Common myeloid progenitor, CD34-positive (primary cell): ENCODE measurements around the gene CEP250.

ENCODE experiments used
- CTCF ChIA-PET: fragments of 350-600 bp; sonication (Branson Sonifier 250); formaldehyde crosslinking; loops from one replicate; lab custom pipeline; 2021; ENCODE audit warnings: antibody characterized with exemption; lab: Charles Lee
- POLR2A ChIA-PET: fragments of 350-600 bp; sonication (Branson Sonifier 250); formaldehyde crosslinking; loops from one replicate; lab custom pipeline; 2021; ENCODE audit warnings: antibody characterized with exemption; lab: Charles Lee
- DNase-seq, 3 donors: peaks; one replicate each; pipeline versions ENCODE4 v3.0.0 to v3.0.0-alpha.2; 2013
- H3K27ac ChIP-seq, 2 experiments: 1 replicate in 1 of 2; 2 replicates in 1 of 2; pipeline ENCODE4 v1.7.0; 2013; ENCODE audit warnings: inconsistent platforms in 2 of 2, low read length in 2 of 2, mild to moderate bottlenecking in 2 of 2, low read depth in 1 of 2, moderate library complexity in 1 of 2; ENCODE audit not compliant: severe bottlenecking in 2 of 2, insufficient read depth in 1 of 2, poor library complexity in 1 of 2
- H3K27me3 ChIP-seq, 5 experiments: replicated peaks in 2 of 5; 1 replicate in 3 of 5; 2 replicates in 2 of 5; pipeline versions ENCODE4 v1.6.1 to v1.7.0; 2013; ENCODE audit warnings: low read length in 4 of 5, mild to moderate bottlenecking in 2 of 5, moderate library complexity in 2 of 5, inconsistent platforms in 1 of 5; ENCODE audit not compliant: insufficient read depth in 5 of 5, control insufficient read depth in 4 of 5
- H3K36me3 ChIP-seq, 4 experiments: 1 replicate in 2 of 4; 2 replicates in 2 of 4; pipeline versions ENCODE4 v1.6.1 to v1.7.0; 2013; ENCODE audit warnings: low read length in 3 of 4, control low read depth in 1 of 4, mild to moderate bottlenecking in 1 of 4; ENCODE audit not compliant: control insufficient read depth in 4 of 4, insufficient read depth in 4 of 4
- H3K4me1 ChIP-seq, 4 experiments: 1 replicate in 3 of 4; 2 replicates in 1 of 4; pipeline versions ENCODE4 v1.6.1 to v1.7.1; 2013; ENCODE audit warnings: low read length in 3 of 4, mild to moderate bottlenecking in 3 of 4, control low read depth in 1 of 4, inconsistent platforms in 1 of 4, moderate library complexity in 1 of 4; ENCODE audit not compliant: control insufficient read depth in 4 of 4, insufficient read depth in 4 of 4; ENCODE audit errors: control extremely low read depth in 1 of 4
- H3K4me3 ChIP-seq, 7 experiments: 1 replicate in 4 of 7; 2 replicates in 3 of 7; pipeline versions ENCODE4 v1.5.1 to v1.7.0; 2013; ENCODE audit warnings: mild to moderate bottlenecking in 7 of 7, low read length in 6 of 7, moderate library complexity in 6 of 7, inconsistent platforms in 2 of 7, low read depth in 2 of 7, control low read depth in 1 of 7; ENCODE audit not compliant: insufficient read depth in 4 of 7, control insufficient read depth in 1 of 7; ENCODE audit errors: extremely low read depth in 1 of 7
- H3K9me3 ChIP-seq, 5 experiments: 1 replicate in 4 of 5; 2 replicates in 1 of 5; pipeline versions ENCODE4 v1.6.1 to v1.7.1; 2013; ENCODE audit warnings: low read length in 4 of 5, mild to moderate bottlenecking in 2 of 5, inconsistent platforms in 1 of 5, low read depth in 1 of 5, moderate library complexity in 1 of 5; ENCODE audit not compliant: control insufficient read depth in 4 of 5, insufficient read depth in 2 of 5; ENCODE audit errors: control extremely low read depth in 1 of 5
- WGBS: methylation state at CpG from one replicate; pipeline ENCODE4 v1.1.5; 2013; ENCODE audit not compliant: insufficient coverage; 5-methylcytosine and 5-hydroxymethylcytosine counted together

Gene CEP250

DNA sequence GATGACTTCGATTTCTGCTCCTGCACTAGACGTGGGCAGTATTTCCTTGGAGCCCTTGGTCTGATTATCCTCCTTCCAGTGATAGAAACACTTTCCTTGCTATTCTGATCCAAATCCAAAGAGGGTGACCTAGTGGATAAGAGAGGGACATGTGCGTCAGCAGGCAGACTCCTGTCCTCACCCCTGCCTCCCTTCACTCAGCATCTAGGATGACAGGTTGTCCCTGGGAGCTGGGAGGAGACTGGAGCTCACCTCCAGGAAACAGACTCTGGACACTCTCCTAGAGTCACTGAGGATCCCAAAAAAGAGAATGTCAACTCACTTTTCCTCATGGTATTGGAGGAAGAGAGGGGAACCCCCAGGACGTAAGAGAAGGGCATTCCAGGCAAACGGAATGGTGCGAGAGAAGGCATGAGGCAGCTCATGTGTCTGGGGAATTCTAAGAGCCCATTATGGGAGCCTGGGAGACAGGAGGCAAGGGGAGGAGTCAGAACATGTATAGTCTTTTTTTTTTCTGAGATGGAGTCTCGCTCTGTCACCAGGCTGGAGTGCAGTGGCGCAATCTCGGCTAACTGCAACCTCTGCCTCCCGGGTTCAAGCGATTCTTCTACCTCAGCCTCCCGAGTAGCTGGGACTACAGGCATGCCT lies 71.8 kb downstream of the CEP250 start:
- no peak for DNase-seq
- 95% methylated on average over 11 of the region's 12 CpGs for WGBS
- Histone ChIP-seq H3K27me3 (no peaks in the 10 kb centered on the region), H3K4me1 (no peaks in the 10 kb centered on the region), H3K4me3 (no peak overlapping the region), H3K36me3 (no peaks in the 10 kb centered on the region), H3K27ac (no peak overlapping the region), H3K9me3 (no peaks in the 10 kb centered on the region)
- POLR2A ChIA-PET: no interaction called here
- CTCF ChIA-PET: interaction anchor here (1.2 kb wide), 1 partner anchor 13 kb away, joined by 3 read pairs; no protein-coding TSS in a partner anchor

DNA sequence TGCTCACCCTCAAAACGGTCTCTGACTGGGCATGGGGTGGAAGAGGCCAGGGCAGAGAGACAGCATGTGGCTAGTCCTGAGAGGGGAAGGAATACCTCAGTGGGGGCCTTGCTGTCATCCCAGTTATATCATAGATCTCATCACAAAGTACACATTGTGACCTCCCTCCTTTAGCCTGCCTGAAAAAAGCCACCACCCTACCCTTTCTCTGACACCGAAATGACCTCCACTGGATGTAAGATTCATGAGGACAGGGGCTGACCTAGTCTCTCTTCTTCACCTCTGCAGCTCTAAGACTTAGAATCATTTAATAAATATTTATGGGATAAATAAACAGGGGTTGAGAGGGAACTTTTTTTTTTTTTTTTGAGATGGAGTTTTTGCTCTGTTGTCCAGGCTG lies 74.2 kb downstream of the CEP250 start, which contains the start of gene C20orf173:
Gene C20orf173, minus strand, starts transcription at position 101 of the 400 bp plus-strand sequence. CDS start 279 bp downstream, outside the sequence.
- CTCF ChIA-PET: no interaction called here

GRCh38 chr20:35539756-35540212 lies 84.4 kb downstream of the CEP250 start:
- WGBS: 57% methylated on average over 11 of the region's 11 CpGs

More for the DNA sequence above, 74.2 kb downstream of the CEP250 start, which contains the start of gene C20orf173:
- no CpG with 5 or more reads among the region's 2 CpGs for WGBS
- Histone ChIP-seq H3K4me3 (no peak within 1 kb of the TSS), H3K36me3 (no peaks in the 10 kb centered on the region), H3K9me3 (no peaks in the 10 kb centered on the region), H3K4me1 (no peaks in the 10 kb centered on the region), H3K27me3 (no peaks in the 10 kb centered on the region), H3K27ac (no peak within 1 kb of the TSS)
- POLR2A ChIA-PET: interaction anchor here (0.7 kb wide), 1 partner anchor 29 kb away, joined by 5 read pairs; no protein-coding TSS in a partner anchor
- DNase-seq: no peak

DNA sequence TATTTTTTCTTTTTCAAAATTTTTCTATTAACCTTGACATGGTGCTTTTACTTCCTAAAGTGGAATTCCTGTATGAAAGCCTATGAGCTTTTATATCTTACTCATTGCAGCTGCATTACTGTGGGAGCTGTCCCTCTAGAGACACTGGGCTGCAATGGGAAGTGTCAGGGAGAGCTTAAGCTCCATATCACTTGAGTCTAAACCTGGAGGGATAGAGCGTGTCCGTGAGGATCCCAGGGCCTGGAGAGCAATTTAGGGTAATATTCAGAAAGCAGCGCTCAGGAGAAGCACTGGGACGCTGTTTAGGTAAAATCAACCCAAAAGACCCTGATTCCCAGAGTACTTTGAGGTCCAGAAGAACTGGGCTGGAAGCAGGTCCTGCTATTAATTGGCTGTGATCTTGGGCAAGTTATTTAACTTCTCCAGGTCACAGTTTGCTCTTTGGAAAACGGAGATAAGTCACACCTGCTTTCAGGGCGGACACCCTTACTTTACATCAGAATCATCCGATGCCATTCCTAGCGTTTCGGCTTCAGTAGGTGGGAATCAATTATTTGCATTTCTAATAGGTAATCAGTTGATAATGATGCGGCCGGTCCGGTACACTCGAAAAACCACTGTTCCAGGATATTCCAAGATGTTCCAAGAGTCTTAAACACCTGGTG lies 85.9 kb downstream of the CEP250 start:
- no peaks in the 10 kb centered on the region for H3K27me3 ChIP-seq
- peaks cover 0 to 17% (median 15%) of the 10 kb centered on the region in 4 experiments for H3K4me1 ChIP-seq
- H3K36me3 ChIP-seq: peaks cover 0 to 11% (median 8%) of the 10 kb centered on the region in 4 experiments
- H3K27ac ChIP-seq: peak overlapping the region in 1 of 2 experiments; percentile 86
- ChIA-PET CTCF (interaction anchor here (0.7 kb wide), 1 partner anchor 57 kb away, joined by 4 read pairs; no protein-coding TSS in a partner anchor), POLR2A (interaction anchor here (1.3 kb wide), 1 partner anchor 50 kb away, joined by 6 read pairs; no protein-coding TSS in a partner anchor)
- DNase-seq: no peak
- 50% methylated on average over 8 of the region's 13 CpGs for WGBS
- H3K4me3 ChIP-seq: peak overlapping the region in 6 of 7 experiments; percentile 25 to 94 (median 85)
- H3K9me3 ChIP-seq: no peaks in the 10 kb centered on the region

More at GRCh38 chr20:35539756-35540212, 84.4 kb downstream of the CEP250 start:
- H3K36me3 ChIP-seq: peaks cover 0 to 11% (median 5%) of the 10 kb centered on the region in 4 experiments
- H3K4me1 ChIP-seq: peaks cover 0 to 17% (median 15%) of the 10 kb centered on the region in 4 experiments
- H3K27ac ChIP-seq: no peak overlapping the region
- ChIA-PET POLR2A (no interaction called here), CTCF (interaction anchor here (1.1 kb wide), 1 partner anchor 13 kb away, joined by 3 read pairs; no protein-coding TSS in a partner anchor)
- no peaks in the 10 kb centered on the region for H3K9me3 ChIP-seq
- no peaks in the 10 kb centered on the region for H3K27me3 ChIP-seq
- peak; percentile 34 to 69 (median 57) for DNase-seq
- H3K4me3 ChIP-seq: peak overlapping the region in 1 of 7 experiments; percentile 26

- Histone ChIP-seq H3K36me3 (peaks cover 0 to 15% (median 9%) of the 10 kb centered on the region in 4 experiments), H3K4me3 (peak within 1 kb of the TSS; percentile 56 to 94 (median 84)), H3K4me1 (peaks cover 0 to 17% (median 15%) of the 10 kb centered on the region in 4 experiments), H3K27me3 (no peaks in the 10 kb centered on the region), H3K27ac (peak within 1 kb of the TSS; percentile 46 to 86), H3K9me3 (no peaks in the 10 kb centered on the region)
- peak; percentile 95 to 97 (median 96) for DNase-seq
- under 1% methylated on average over 41 of the region's 57 CpGs for WGBS
- ChIA-PET CTCF (interaction anchor here (0.7 kb wide), 1 partner anchor 227 kb away, joined by 3 read pairs; no protein-coding TSS in a partner anchor), POLR2A (interaction anchor here (1.3 kb wide), 1 partner anchor 51 kb away, joined by 6 read pairs; no protein-coding TSS in a partner anchor)
These were observed 86.6 kb downstream of the CEP250 start, which contains the start of gene ERGIC3 for GRCh38 chr20:35541783-35542662. Gene ERGIC3, plus strand, starts transcription at chr20:35542078. Its CDS starts 20 bp downstream, at chr20:35542098.

- ChIA-PET POLR2A (no interaction called here), CTCF (no interaction called here)
- peaks cover 0 to 17% (median 15%) of the 10 kb centered on the region in 4 experiments for H3K4me1 ChIP-seq
- H3K36me3 ChIP-seq: peaks cover 0 to 23% (median 14%) of the 10 kb centered on the region in 4 experiments
- H3K9me3 ChIP-seq: no peaks in the 10 kb centered on the region
- H3K27ac ChIP-seq: no peak overlapping the region
- H3K27me3 ChIP-seq: no peaks in the 10 kb centered on the region
- no peak for DNase-seq
- no CpG with 5 or more reads among the region's 1 CpG for WGBS
- H3K4me3 ChIP-seq: peak overlapping the region in 3 of 7 experiments; percentile 71 to 86 (median 86)
These were observed 87.6 kb downstream of the CEP250 start for GRCh38 chr20:35542990-35543389.
